Measurements from ENCODE around the gene CDCA3. TPM values are rescaled to one million over a fixed set of nuclear protein-coding genes. Genes with fewer than 3 reads are reported as not detected.

Gene CDCA3
- total and polyA plus RNA-seq, 2 experiments from 2014 or later = 47.4 to 75.6 TPM

DNA sequence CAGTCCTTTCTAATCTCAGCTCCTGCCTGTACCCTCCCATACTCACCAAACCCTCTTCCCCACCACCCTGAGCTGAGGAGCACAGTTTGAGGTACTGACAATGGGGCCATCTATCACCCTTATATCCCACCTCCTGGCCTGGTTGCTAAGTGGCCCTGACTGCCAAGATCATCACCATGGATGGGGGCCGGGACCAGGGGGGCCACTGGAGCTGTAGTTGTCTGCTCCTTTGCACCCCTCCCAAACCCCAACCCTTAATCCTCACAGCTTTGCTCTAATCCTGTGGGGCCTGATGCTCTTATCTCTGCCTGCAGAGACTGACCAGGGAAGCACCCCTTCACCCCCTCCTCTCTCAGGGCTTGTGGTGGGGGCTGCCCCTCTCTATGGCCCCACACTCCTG, 10.8 kb downstream of the CDCA3 start (continued):
- TF ChIP-seq, protein P1, sequence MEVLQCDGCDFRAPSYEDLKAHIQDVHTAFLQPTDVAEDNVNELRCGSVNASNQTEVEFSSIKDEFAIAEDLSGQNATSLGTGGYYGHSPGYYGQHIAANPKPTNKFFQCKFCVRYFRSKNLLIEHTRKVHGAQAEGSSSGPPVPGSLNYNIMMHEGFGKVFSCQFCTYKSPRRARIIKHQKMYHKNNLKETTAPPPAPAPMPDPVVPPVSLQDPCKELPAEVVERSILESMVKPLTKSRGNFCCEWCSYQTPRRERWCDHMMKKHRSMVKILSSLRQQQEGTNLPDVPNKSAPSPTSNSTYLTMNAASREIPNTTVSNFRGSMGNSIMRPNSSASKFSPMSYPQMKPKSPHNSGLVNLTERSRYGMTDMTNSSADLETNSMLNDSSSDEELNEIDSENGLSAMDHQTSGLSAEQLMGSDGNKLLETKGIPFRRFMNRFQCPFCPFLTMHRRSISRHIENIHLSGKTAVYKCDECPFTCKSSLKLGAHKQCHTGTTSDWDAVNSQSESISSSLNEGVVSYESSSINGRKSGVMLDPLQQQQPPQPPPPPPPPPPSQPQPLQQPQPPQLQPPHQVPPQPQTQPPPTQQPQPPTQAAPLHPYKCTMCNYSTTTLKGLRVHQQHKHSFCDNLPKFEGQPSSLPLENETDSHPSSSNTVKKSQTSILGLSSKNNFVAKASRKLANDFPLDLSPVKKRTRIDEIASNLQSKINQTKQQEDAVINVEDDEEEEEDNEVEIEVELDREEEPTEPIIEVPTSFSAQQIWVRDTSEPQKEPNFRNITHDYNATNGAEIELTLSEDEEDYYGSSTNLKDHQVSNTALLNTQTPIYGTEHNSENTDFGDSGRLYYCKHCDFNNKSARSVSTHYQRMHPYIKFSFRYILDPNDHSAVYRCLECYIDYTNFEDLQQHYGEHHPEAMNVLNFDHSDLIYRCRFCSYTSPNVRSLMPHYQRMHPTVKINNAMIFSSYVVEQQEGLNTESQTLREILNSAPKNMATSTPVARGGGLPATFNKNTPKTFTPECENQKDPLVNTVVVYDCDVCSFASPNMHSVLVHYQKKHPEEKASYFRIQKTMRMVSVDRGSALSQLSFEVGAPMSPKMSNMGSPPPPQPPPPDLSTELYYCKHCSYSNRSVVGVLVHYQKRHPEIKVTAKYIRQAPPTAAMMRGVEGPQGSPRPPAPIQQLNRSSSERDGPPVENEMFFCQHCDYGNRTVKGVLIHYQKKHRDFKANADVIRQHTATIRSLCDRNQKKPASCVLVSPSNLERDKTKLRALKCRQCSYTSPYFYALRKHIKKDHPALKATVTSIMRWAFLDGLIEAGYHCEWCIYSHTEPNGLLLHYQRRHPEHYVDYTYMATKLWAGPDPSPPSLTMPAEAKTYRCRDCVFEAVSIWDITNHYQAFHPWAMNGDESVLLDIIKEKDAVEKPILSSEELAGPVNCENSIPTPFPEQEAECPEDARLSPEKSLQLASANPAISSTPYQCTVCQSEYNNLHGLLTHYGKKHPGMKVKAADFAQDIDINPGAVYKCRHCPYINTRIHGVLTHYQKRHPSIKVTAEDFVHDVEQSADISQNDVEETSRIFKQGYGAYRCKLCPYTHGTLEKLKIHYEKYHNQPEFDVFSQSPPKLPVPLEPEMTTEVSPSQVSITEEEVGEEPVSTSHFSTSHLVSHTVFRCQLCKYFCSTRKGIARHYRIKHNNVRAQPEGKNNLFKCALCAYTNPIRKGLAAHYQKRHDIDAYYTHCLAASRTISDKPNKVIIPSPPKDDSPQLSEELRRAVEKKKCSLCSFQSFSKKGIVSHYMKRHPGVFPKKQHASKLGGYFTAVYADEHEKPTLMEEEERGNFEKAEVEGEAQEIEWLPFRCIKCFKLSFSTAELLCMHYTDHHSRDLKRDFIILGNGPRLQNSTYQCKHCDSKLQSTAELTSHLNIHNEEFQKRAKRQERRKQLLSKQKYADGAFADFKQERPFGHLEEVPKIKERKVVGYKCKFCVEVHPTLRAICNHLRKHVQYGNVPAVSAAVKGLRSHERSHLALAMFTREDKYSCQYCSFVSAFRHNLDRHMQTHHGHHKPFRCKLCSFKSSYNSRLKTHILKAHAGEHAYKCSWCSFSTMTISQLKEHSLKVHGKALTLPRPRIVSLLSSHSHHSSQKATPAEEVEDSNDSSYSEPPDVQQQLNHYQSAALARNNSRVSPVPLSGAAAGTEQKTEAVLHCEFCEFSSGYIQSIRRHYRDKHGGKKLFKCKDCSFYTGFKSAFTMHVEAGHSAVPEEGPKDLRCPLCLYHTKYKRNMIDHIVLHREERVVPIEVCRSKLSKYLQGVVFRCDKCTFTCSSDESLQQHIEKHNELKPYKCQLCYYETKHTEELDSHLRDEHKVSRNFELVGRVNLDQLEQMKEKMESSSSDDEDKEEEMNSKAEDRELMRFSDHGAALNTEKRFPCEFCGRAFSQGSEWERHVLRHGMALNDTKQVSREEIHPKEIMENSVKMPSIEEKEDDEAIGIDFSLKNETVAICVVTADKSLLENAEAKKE (CRISPR knock-in tag; IDR thresholded peaks at IDR 0.05) = no peak
- TF ChIP-seq, protein P2, sequence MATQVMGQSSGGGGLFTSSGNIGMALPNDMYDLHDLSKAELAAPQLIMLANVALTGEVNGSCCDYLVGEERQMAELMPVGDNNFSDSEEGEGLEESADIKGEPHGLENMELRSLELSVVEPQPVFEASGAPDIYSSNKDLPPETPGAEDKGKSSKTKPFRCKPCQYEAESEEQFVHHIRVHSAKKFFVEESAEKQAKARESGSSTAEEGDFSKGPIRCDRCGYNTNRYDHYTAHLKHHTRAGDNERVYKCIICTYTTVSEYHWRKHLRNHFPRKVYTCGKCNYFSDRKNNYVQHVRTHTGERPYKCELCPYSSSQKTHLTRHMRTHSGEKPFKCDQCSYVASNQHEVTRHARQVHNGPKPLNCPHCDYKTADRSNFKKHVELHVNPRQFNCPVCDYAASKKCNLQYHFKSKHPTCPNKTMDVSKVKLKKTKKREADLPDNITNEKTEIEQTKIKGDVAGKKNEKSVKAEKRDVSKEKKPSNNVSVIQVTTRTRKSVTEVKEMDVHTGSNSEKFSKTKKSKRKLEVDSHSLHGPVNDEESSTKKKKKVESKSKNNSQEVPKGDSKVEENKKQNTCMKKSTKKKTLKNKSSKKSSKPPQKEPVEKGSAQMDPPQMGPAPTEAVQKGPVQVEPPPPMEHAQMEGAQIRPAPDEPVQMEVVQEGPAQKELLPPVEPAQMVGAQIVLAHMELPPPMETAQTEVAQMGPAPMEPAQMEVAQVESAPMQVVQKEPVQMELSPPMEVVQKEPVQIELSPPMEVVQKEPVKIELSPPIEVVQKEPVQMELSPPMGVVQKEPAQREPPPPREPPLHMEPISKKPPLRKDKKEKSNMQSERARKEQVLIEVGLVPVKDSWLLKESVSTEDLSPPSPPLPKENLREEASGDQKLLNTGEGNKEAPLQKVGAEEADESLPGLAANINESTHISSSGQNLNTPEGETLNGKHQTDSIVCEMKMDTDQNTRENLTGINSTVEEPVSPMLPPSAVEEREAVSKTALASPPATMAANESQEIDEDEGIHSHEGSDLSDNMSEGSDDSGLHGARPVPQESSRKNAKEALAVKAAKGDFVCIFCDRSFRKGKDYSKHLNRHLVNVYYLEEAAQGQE (IDR thresholded peaks at IDR 0.05; ENCODE audit: unreplicated experiment) = no peak
- no peak for TF ChIP-seq EZH2 (IDR thresholded peaks at IDR 0.05; ENCODE audit: low read depth, unreplicated experiment)
- no peak for TF ChIP-seq CTCF (conservative IDR thresholded peaks at IDR 0.05; ENCODE audit: low read depth in 2 of 2)
- TF ChIP-seq ZNF114 (CRISPR knock-in tag; IDR thresholded peaks at IDR 0.05) = no peak
- TF ChIP-seq, protein P3, sequence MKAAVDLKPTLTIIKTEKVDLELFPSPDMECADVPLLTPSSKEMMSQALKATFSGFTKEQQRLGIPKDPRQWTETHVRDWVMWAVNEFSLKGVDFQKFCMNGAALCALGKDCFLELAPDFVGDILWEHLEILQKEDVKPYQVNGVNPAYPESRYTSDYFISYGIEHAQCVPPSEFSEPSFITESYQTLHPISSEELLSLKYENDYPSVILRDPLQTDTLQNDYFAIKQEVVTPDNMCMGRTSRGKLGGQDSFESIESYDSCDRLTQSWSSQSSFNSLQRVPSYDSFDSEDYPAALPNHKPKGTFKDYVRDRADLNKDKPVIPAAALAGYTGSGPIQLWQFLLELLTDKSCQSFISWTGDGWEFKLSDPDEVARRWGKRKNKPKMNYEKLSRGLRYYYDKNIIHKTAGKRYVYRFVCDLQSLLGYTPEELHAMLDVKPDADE (IDR thresholded peaks at IDR 0.05) = no peak
- no peak for TF ChIP-seq CREB1 (CRISPR knock-in tag; IDR thresholded peaks at IDR 0.05; ENCODE audit: low read depth)
- no peak for TF ChIP-seq EZH2phosphoT487 (IDR thresholded peaks at IDR 0.05; ENCODE audit: unreplicated experiment)
- no peak for TF ChIP-seq POLR2AphosphoS5 (IDR thresholded peaks at IDR 0.05; ENCODE audit: low read depth)
- no peak for TF ChIP-seq JUNB (IDR thresholded peaks at IDR 0.05; ENCODE audit: unreplicated experiment)

All from GM23338 (cell line).